ENCODE measurements around the gene TRAIP.

DNA sequence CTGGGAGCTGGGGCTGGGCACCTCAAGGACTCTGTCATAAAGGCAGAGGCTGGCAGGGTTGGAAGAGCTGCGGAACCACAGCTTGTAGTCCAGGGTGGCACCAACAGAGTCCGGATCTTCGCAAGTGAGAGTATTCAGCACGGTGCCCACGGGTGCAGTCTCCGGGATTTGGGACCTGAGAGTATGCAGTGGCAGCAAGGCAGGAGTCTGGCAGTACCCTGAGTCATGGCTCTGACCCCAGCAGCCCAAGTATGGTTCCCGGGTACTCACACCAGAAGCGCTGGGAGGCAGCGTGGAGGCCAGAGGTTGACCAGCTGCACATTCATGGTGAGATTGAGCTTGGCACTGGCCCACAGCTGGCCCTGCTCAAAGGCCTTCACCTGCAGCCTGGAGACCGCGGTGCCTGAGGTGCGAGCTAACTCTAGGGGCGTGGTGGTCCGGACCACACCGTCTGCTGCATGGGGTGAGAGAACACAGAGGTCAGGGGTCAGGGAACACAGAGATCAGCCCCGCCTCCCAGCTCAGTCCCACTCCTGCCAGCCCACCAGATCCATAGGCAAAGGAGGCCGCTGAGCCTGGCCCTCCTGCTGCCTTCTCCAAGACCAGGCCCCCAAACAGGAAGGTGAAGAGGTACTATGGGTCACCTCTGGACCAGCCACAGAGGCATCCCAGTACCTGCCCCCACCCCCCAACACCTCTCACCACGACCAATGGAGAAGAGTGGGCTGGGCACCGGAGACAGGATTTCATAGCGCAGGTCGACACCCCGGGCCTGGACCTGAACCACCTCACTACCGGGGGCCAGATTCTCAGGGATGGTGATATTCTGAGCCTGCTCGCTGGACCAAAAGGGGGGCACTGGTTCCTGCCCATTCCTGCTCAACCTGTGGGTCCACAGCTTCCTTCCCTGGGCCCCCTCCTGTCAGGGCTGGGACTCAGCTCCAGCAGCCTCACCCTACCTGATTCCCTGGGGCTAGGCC is 61.1 kb downstream of the TRAIP start:
- TF ChIP-seq, protein P1, sequence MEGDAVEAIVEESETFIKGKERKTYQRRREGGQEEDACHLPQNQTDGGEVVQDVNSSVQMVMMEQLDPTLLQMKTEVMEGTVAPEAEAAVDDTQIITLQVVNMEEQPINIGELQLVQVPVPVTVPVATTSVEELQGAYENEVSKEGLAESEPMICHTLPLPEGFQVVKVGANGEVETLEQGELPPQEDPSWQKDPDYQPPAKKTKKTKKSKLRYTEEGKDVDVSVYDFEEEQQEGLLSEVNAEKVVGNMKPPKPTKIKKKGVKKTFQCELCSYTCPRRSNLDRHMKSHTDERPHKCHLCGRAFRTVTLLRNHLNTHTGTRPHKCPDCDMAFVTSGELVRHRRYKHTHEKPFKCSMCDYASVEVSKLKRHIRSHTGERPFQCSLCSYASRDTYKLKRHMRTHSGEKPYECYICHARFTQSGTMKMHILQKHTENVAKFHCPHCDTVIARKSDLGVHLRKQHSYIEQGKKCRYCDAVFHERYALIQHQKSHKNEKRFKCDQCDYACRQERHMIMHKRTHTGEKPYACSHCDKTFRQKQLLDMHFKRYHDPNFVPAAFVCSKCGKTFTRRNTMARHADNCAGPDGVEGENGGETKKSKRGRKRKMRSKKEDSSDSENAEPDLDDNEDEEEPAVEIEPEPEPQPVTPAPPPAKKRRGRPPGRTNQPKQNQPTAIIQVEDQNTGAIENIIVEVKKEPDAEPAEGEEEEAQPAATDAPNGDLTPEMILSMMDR (IDR thresholded peaks at IDR 0.05): no peak
- TF ChIP-seq POLR2A (IDR thresholded peaks at IDR 0.05): no peak
